H1 (cell line): ENCODE data around the gene TSR1. TPM values are rescaled to one million over a fixed set of nuclear protein-coding genes. Genes with fewer than 3 reads are reported as not detected.

Experiments
- CTCF ChIA-PET: fragments of 300-600 bp; sonication (Branson Sonifier 250); formaldehyde crosslinking; loops from one replicate; lab custom pipeline; 2021; ENCODE audit not compliant: partially characterized antibody; lab: Charles Lee
- POLR2A ChIA-PET: fragments of 300-600 bp; sonication (Branson Sonifier 250); formaldehyde crosslinking; loops from one replicate; lab custom pipeline; 2021; ENCODE audit warnings: inconsistent platforms; ENCODE audit not compliant: partially characterized antibody; lab: Charles Lee
- DNase-seq, 2 experiments: peaks; one replicate each; pipeline versions ENCODE4 v3.0.0 to v3.0.0-alpha.2; 2010 to 2022; ENCODE audit warnings: low spot score in 2 of 2, low read depth in 1 of 2, mixed read lengths in 1 of 2
- FAIRE-seq: peaks from 2 replicates; lab custom pipeline; 2011; peaks lifted over from hg19 to GRCh38; lab: Jason Lieb, UNC
- H2AFZ ChIP-seq: 2 replicates; pipeline ENCODE4 v1.8.1; 2012; ENCODE audit warnings: low read length, inconsistent platforms
- H2AK5ac ChIP-seq: 2 replicates; pipeline ENCODE4 v1.6.1; 2013; ENCODE audit warnings: low read depth, low read length
- H2BK120ac ChIP-seq: replicated peaks from 2 replicates; pipeline ENCODE3; 2013; ENCODE audit warnings: low read depth, low read length, inconsistent platforms
- H2BK12ac ChIP-seq: 2 replicates; pipeline ENCODE4 v1.6.1; 2013; ENCODE audit warnings: low read depth, low read length
- H2BK15ac ChIP-seq: 2 replicates; pipeline ENCODE4 v1.6.1; 2013; ENCODE audit warnings: low read length
- H2BK20ac ChIP-seq: 2 replicates; pipeline ENCODE4 v1.6.1; 2013; ENCODE audit warnings: low read length
- H2BK5ac ChIP-seq: 2 replicates; pipeline ENCODE4 v1.6.1; 2013; ENCODE audit warnings: low read depth, low read length
- H3K14ac ChIP-seq: 2 replicates; pipeline ENCODE4 v1.6.1; 2013; ENCODE audit warnings: inconsistent platforms; ENCODE audit not compliant: insufficient read length
- H3K18ac ChIP-seq: 2 replicates; pipeline ENCODE4 v1.6.1; 2013; ENCODE audit warnings: low read length; ENCODE audit errors: extremely low read depth
- H3K23ac ChIP-seq: 2 replicates; pipeline ENCODE4 v1.6.1; 2013; ENCODE audit warnings: inconsistent platforms; ENCODE audit not compliant: insufficient read length
- H3K23me2 ChIP-seq: 2 replicates; pipeline ENCODE4 v1.6.1; 2013; ENCODE audit warnings: low read depth, low read length
- H3K27ac ChIP-seq: 2 replicates; pipeline ENCODE4 v1.6.1; 2011; ENCODE audit warnings: low read depth, low read length, inconsistent platforms
- H3K27me3 ChIP-seq, 4 experiments: replicated peaks in 1 of 4; 1 replicate in 1 of 4; 2 replicates in 3 of 4; pipeline versions ENCODE4 v1.6.1 to v1.8.1; 2011 to 2013; ENCODE audit warnings: low read length in 3 of 4, mild to moderate bottlenecking in 3 of 4, inconsistent platforms in 2 of 4, mixed read lengths in 2 of 4, moderate library complexity in 1 of 4; ENCODE audit not compliant: control insufficient read depth in 3 of 4, insufficient read depth in 3 of 4; ENCODE audit errors: extremely low read depth in 1 of 4
- H3K36me3 ChIP-seq, 4 experiments: 2 replicates each; pipeline versions ENCODE4 v1.6.1 to v1.8.1; 2011 to 2013; ENCODE audit warnings: mild to moderate bottlenecking in 4 of 4, low read length in 3 of 4, moderate library complexity in 2 of 4, control low read depth in 1 of 4, inconsistent platforms in 1 of 4; ENCODE audit not compliant: insufficient read depth in 4 of 4, control insufficient read depth in 2 of 4
- H3K4ac ChIP-seq: replicated peaks from 2 replicates; pipeline ENCODE3; 2013; ENCODE audit warnings: low read length, low read depth, mixed read lengths, inconsistent platforms; ENCODE audit not compliant: insufficient read length
- H3K4me1 ChIP-seq, 4 experiments: replicated peaks in 1 of 4; 1 replicate in 1 of 4; 2 replicates in 3 of 4; pipeline versions ENCODE4 v1.6.1 to v1.8.1; 2011 to 2013; ENCODE audit warnings: low read length in 3 of 4, inconsistent platforms in 2 of 4, mixed read lengths in 1 of 4; ENCODE audit not compliant: insufficient read depth in 4 of 4, control insufficient read depth in 3 of 4
- H3K4me2 ChIP-seq, 2 experiments: 2 replicates each; pipeline versions ENCODE4 v1.6.1 to v1.8.1; 2011 to 2013; ENCODE audit warnings: low read depth in 2 of 2, low read length in 2 of 2, control low read depth in 1 of 2, inconsistent platforms in 1 of 2, mild to moderate bottlenecking in 1 of 2; ENCODE audit not compliant: insufficient read depth in 1 of 2
- H3K4me3 ChIP-seq, 4 experiments: fragments of 200-600, 300-600 bp in 1 of 4; sonication (generic), shearing (Covaris generic), sonication (Bioruptor Twin) in 1 of 4; 2 replicates each; pipeline versions ENCODE4 v1.5.1 to v1.8.1; 2011 to 2016; ENCODE audit warnings: low read length in 4 of 4, low read depth in 3 of 4, control low read depth in 2 of 4, inconsistent platforms in 2 of 4, mild to moderate bottlenecking in 2 of 4, mixed read lengths in 1 of 4, moderate library complexity in 1 of 4; ENCODE audit not compliant: insufficient read depth in 2 of 4; ENCODE audit errors: extremely low read depth in 1 of 4
- H3K56ac ChIP-seq: replicated peaks from 2 replicates; pipeline ENCODE3; 2013; ENCODE audit warnings: low read depth, mild to moderate bottlenecking, mixed read lengths, low read length, inconsistent platforms; ENCODE audit not compliant: insufficient read length
- H3K79me1 ChIP-seq: 2 replicates; pipeline ENCODE4 v1.6.1; 2013; ENCODE audit warnings: low read depth, low read length, control low read depth
- H3K79me2 ChIP-seq, 2 experiments: 2 replicates each; pipeline versions ENCODE4 v1.6.1 to v1.8.1; 2012 to 2013; ENCODE audit warnings: low read length in 2 of 2, mild to moderate bottlenecking in 2 of 2, inconsistent platforms in 1 of 2; ENCODE audit not compliant: insufficient read depth in 2 of 2, control insufficient read depth in 1 of 2
- H3K9ac ChIP-seq, 4 experiments: replicated peaks in 1 of 4; 1 replicate in 1 of 4; 2 replicates in 3 of 4; pipeline versions ENCODE4 v1.6.1 to v1.8.1; 2011 to 2013; ENCODE audit warnings: low read depth in 3 of 4, low read length in 3 of 4, control low read depth in 2 of 4, mild to moderate bottlenecking in 2 of 4, moderate library complexity in 2 of 4, inconsistent platforms in 1 of 4; ENCODE audit errors: extremely low read depth in 1 of 4
- H3K9me3 ChIP-seq, 2 experiments: 2 replicates each; pipeline versions ENCODE4 v1.6.1 to v1.8.1; 2012 to 2013; ENCODE audit warnings: mild to moderate bottlenecking in 2 of 2, moderate library complexity in 2 of 2, control low read depth in 1 of 2, inconsistent platforms in 1 of 2, low read depth in 1 of 2, low read length in 1 of 2, mixed read lengths in 1 of 2; ENCODE audit not compliant: insufficient read depth in 2 of 2
- H4K20me1 ChIP-seq, 2 experiments: replicated peaks in 1 of 2; 2 replicates each; pipeline versions ENCODE3 to v1.8.1; 2011 to 2013; ENCODE audit warnings: inconsistent platforms in 2 of 2, low read length in 2 of 2, mild to moderate bottlenecking in 1 of 2; ENCODE audit not compliant: insufficient read depth in 2 of 2, control insufficient read depth in 1 of 2
- H4K5ac ChIP-seq: 2 replicates; pipeline ENCODE4 v1.6.1; 2013; ENCODE audit warnings: low read length, low read depth, mixed read lengths, inconsistent platforms; ENCODE audit not compliant: insufficient read length
- H4K8ac ChIP-seq: 2 replicates; pipeline ENCODE4 v1.8.0; 2013; ENCODE audit warnings: mild to moderate bottlenecking, moderate library complexity, low read length, inconsistent platforms; ENCODE audit not compliant: insufficient read depth; ENCODE audit errors: extremely low read depth
- H4K91ac ChIP-seq: replicated peaks from 2 replicates; pipeline ENCODE3; 2013; ENCODE audit warnings: low read length, mixed read lengths, inconsistent platforms; ENCODE audit not compliant: insufficient read length
- CTBP2 ChIP-seq: IDR thresholded peaks from 2 replicates; pipeline ENCODE4 v1.7.0; 2011; ENCODE audit warnings: borderline replicate concordance, mild to moderate bottlenecking, moderate library complexity, mixed read lengths, low read length; ENCODE audit not compliant: insufficient read depth, insufficient read length
- EGR1 ChIP-seq: IDR thresholded peaks from 2 replicates; pipeline ENCODE4 v1.6.1; 2011; ENCODE audit warnings: low read depth, low read length, borderline replicate concordance
- NANOG ChIP-seq: IDR thresholded peaks from 2 replicates; pipeline ENCODE4 v1.6.1; 2011; ENCODE audit warnings: low read length, low read depth, mild to moderate bottlenecking, inconsistent platforms; ENCODE audit not compliant: insufficient read depth, poor library complexity, severe bottlenecking
- SAP30 ChIP-seq: fragments of 300-600 bp; sonication (generic); IDR thresholded peaks from 2 replicates; pipeline ENCODE4 v1.7.1; 2012; ENCODE audit warnings: low read length, moderate library complexity, mild to moderate bottlenecking, inconsistent platforms; ENCODE audit not compliant: insufficient read depth, insufficient replicate concordance
- WGBS, 2 experiments: shearing (Covaris generic) in 1 of 2; methylation state at CpG; one replicate each; pipeline versions ENCODE4 v1.1.6 to v1.1.7; 2013 to 2015; ENCODE audit warnings: low lambda C conversion rate in 2 of 2, mixed read lengths in 2 of 2, inconsistent platforms in 1 of 2, low coverage in 1 of 2, missing lambda C conversion rate in 1 of 2; ENCODE audit not compliant: insufficient replicate concordance in 2 of 2, insufficient coverage in 1 of 2, insufficient read length in 1 of 2; ENCODE audit errors: extremely low coverage in 1 of 2, missing lambda C conversion rate in 1 of 2; 5-methylcytosine and 5-hydroxymethylcytosine counted together
- polyA plus RNA-seq, 7 experiments: library from polyadenylated mRNA; depleted of rRNA in 3 of 7; stranded (reverse) in 5 of 7; unstranded in 2 of 7; fragments of >200 nt in 5 of 7; fragments of 200-250 nt in 2 of 7; gene quantifications; 1 replicate in 5 of 7; 2 replicates in 1 of 7; 4 replicates in 1 of 7; pipeline versions ENCODE4 v1.2.1 to v1.2.3, GENCODE V29; 2011 to 2013; ENCODE audit warnings: missing spikeins in 2 of 7, mixed read lengths in 2 of 7
- total RNA-seq: library from RNA; stranded (reverse); fragmentation: NEBNext Ultra II Directional; extraction: Animal tissue kit (Norgen Biotek cat#: 25700); gene quantifications from 2 replicates; pipeline ENCODE4 v1.2.1, GENCODE V29; 2021

Gene TSR1
- total and polyA plus RNA-seq, 2 of the 8 experiments (the other 6 are each of a cell fraction or from before 2014, with no cell fraction given): 14.5 to 69.7 TPM

DNA sequence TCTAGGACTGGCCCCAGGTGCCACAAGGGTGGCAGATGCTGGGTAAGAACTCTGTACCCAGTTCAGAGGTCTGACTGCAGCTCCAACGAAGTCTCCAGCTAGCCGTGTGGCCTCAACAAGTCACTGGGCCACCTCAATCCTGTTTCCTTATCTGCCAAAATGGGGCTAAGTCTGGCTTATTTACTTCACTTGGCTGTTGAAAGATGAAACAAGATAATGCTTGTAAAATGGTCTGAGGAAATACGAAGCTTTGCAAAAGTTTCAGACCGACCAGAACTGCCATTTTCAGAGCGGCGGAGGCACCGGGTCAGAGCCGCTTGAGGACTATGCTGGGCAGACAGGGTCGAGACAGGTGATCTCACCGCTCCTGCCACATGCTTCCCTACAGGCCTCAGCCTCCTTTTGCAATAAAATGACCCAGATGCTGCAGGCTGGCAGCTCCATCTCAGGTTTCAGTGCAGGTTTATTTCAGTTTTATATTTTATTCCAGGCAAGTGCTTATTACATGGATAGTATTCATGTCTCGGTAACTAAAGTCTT lies 47.4 kb upstream of the TSR1 start:
- CTCF ChIA-PET: interaction anchor here (1.5 to 11.8 kb wide), 15 partner anchors 8 to 303 kb away, joined by 3 to 216 read pairs (median 16); partner anchors contain the start of genes MNT, SGSM2 and TSR1
- 94% methylated on average over 11 of the region's 11 CpGs; no CpG with 5 or more reads in 1 of the 2 experiments for whole genome bisulfite sequencing, 2 experiments
- Histone ChIP-seq H3K36me3 (peaks cover 0 to 10% (median 6%) of the 10 kb centered on the region in 4 experiments; a peak in 3 of 8 replicates), H3K79me2 (no peaks in the 10 kb centered on the region), H4K8ac (no peak overlapping the region), H3K9me3 (no peaks in the 10 kb centered on the region), H3K14ac (no peak overlapping the region), H3K18ac (no peak overlapping the region), H4K91ac (no peak overlapping the region), H3K4me1 (peaks cover 0 to 15% (median 6%) of the 10 kb centered on the region in 4 experiments; a peak in 5 of 7 replicates), H2BK20ac (no peak overlapping the region), H4K5ac (no peak overlapping the region), H2AK5ac (no peak overlapping the region), H3K4me2 (no peak overlapping the region), H4K20me1 (peaks cover 4 to 9% of the 10 kb centered on the region in 2 experiments), H2BK12ac (no peak overlapping the region), H3K56ac (no peak overlapping the region), H2BK15ac (no peak overlapping the region), H3K27ac (no peak overlapping the region), H2AFZ (no peak overlapping the region), H3K23me2 (no peaks in the 10 kb centered on the region), H3K4me3 (no peak overlapping the region), H2BK5ac (no peak overlapping the region), H2BK120ac (no peak overlapping the region), H3K9ac (no peak overlapping the region), H3K27me3 (no peaks in the 10 kb centered on the region), H3K4ac (no peak overlapping the region), H3K79me1 (no peaks in the 10 kb centered on the region; the same call in 1 of the 2 replicates), H3K23ac (no peak overlapping the region)
- POLR2A ChIA-PET: interaction anchor here (0.6 to 15.4 kb wide), 13 partner anchors 8 to 303 kb away, joined by 3 to 193 read pairs (median 6); partner anchors contain the start of gene MNT
- no peak for FAIRE-seq
- DNase-seq: no peak
- TF ChIP-seq CTBP2 (no peak), EGR1 (no peak), NANOG (no peak), SAP30 (no peak)
